ENCODE data around the gene PPP2R5C. TPM values are rescaled to one million over a fixed set of nuclear protein-coding genes. Genes with fewer than 3 reads are reported as not detected.
"Not testable (repeated sequence)": the region's sequence is repeated elsewhere in the genome, so short reads cannot be mapped to it uniquely, and the experiment has no call there.

PPP2R5C gene
- polyA plus RNA-seq, 1 donor from 2014 or later, result 106 TPM

DNA sequence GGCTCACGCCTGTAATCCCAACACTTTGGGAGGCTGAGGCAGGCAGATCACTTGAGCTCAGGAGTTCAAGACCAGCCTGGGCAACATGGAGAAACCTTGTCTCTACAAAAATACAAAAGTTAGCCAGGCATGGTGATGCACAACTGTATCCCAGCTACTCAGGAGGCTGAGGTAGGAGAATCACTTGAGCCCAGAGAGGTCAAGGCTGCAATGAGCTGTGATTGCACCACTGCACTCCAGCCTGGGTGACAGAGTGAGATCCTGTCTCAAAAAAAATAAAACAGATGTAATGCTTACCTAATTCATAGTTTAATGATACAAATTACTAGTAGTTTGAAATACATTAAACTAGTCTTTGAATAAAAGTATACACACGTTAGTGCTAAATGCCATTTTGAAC, 209.9 kb downstream of the PPP2R5C start:
- H3K27me3 Mint-ChIP-seq, H3K36me3 Mint-ChIP-seq, H3K4me3 Mint-ChIP-seq, H3K27ac Mint-ChIP-seq, H3K9me3 Mint-ChIP-seq: not testable (repeated sequence)
- H3K4me1 Mint-ChIP-seq, result peaks cover 25 to 31% (median 28%) of the 10 kb centered on the region in 3 donors

DNA sequence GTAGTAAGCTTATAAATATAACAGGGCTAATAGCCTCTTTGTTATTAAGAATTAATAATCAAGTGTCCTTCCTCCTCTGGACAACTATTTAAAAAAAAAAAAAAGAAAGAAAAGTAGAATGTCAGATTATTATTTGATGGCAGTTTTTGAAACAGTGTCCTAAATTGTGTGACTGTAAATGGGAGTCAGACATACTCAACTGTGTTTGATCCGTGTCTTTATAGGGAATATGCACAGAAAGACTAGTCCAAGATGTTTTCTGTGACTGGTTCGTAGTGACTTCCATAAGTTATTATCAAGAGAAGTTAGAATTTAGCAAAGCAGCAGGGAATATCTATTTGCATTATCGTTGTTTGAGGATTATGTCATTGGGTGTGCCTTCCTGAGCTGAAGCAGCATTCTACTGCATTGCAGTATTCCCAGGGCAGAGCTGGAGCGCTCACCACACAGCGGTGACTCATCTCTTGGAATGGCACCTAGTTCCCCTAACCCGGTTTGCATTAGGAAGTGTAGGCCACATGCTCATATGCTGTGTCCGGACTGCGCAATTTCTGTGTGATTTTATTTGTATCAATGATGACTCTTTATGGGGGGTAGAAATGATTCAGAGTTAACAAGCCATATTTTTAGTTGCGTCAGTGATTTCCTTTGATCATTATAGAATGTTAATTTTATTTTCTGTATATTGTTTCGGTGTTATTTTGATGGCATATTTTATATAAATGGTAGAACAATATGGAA, 210.8 kb downstream of the PPP2R5C start:
- Mint-ChIP-seq H3K4me3 (no peak overlapping the region), H3K27ac (no peak overlapping the region), H3K27me3 (no peaks in the 10 kb centered on the region), H3K36me3 (no peaks in the 10 kb centered on the region), H3K4me1 (peaks cover 20 to 27% (median 25%) of the 10 kb centered on the region in 3 donors), H3K9me3 (no peaks in the 10 kb centered on the region)

DNA sequence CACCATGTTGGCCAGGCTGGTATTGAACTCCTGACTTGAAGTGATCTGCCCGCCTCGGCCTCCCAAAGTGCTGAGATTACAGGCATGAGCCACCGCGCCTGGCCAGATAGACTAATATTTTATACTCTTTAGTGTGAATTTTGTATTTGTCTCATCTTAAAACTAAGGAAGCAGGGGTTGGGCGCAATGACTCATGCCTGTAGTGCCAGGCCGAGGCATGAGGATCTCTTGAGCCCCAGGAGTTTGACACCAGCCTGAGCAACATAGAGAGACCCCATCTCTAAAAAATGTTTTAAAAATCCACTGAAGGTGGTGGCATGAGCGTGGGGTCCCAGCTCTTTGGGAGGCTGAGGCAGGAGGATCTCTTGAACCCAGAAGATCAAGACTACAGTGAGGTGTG, 211.8 kb downstream of the PPP2R5C start:
- Mint-ChIP-seq H3K4me1 (peaks cover 16 to 21% (median 18%) of the 10 kb centered on the region in 3 donors), H3K27me3 (no peaks in the 10 kb centered on the region), H3K36me3 (no peaks in the 10 kb centered on the region), H3K4me3 (no peak overlapping the region), H3K9me3 (no peaks in the 10 kb centered on the region), H3K27ac (no peak overlapping the region)

- no peak overlapping the region for H3K27ac Mint-ChIP-seq
- H3K4me1 Mint-ChIP-seq, result peaks cover 11 to 14% (median 13%) of the 10 kb centered on the region in 3 donors
- peaks cover 6% of the 10 kb centered on the region for H3K36me3 Mint-ChIP-seq
- H3K27me3 Mint-ChIP-seq, result no peaks in the 10 kb centered on the region
- no peaks in the 10 kb centered on the region for H3K9me3 Mint-ChIP-seq
- H3K4me3 Mint-ChIP-seq, result no peak overlapping the region
Observed at GRCh38 chr14:101975231-101975630, 213.7 kb downstream of the PPP2R5C start.

Other genes starting within 250 kb of the PPP2R5C start
- not detected for gene DIO3, start 200.2 kb upstream of the PPP2R5C start, polyA plus RNA-seq
- gene DYNC1H1, start 202.9 kb downstream of the PPP2R5C start, polyA plus RNA-seq, result 54.4 TPM

Measured in IgD-negative memory B cell (primary cell).